Nephron (organoid): ENCODE measurements around the gene GMDS.

Experiments used
- H3K27ac Mint-ChIP-seq, 3 experiments: 2 replicates each; pipeline ENCODE4 v1.8.0; 2020; ENCODE audit warnings: mixed read lengths in 3 of 3, mild to moderate bottlenecking in 2 of 3, moderate library complexity in 1 of 3
- H3K27me3 Mint-ChIP-seq: 2 replicates; pipeline ENCODE4 v1.8.0; 2021; ENCODE audit warnings: low read depth, mild to moderate bottlenecking, moderate library complexity, mixed read lengths
- H3K36me3 Mint-ChIP-seq: 2 replicates; pipeline ENCODE4 v1.8.0; 2020; ENCODE audit warnings: low read depth, mixed read lengths
- H3K4me1 Mint-ChIP-seq: 2 replicates; pipeline ENCODE4 v1.8.0; 2020; ENCODE audit warnings: mixed read lengths
- H3K4me3 Mint-ChIP-seq, 3 experiments: 2 replicates each; pipeline ENCODE4 v1.8.0; 2020; ENCODE audit warnings: mild to moderate bottlenecking in 3 of 3, mixed read lengths in 3 of 3, moderate library complexity in 2 of 3
- H3K9me3 Mint-ChIP-seq: 2 replicates; pipeline ENCODE4 v1.8.0; 2020; ENCODE audit warnings: mixed read lengths
- CTCF ChIP-seq, 3 experiments: fragments of 200-600 bp; sonication (generic); IDR thresholded peaks; one replicate each; pipeline ENCODE4 v1.5.0; 2021; ENCODE audit warnings: antibody characterized with exemption in 3 of 3; ENCODE audit not compliant: unreplicated experiment in 3 of 3

Gene GMDS

GRCh38 chr6:1618311-1619097 lies 626.9 kb downstream of the GMDS start:
- Mint-ChIP-seq H3K4me3 (peak overlapping the region; percentile 40 to 69 (median 48)), H3K4me1 (peaks cover 40% of the 10 kb centered on the region), H3K9me3 (no peaks in the 10 kb centered on the region), H3K27ac (peak overlapping the region; percentile 70 to 84 (median 79)), H3K36me3 (peaks cover 3% of the 10 kb centered on the region), H3K27me3 (peaks cover 77% of the 10 kb centered on the region)
- no peak for TF ChIP-seq CTCF (IDR thresholded peaks at IDR 0.05; ENCODE audit: unreplicated experiment in 3 of 3)

- Mint-ChIP-seq H3K9me3 (no peaks in the 10 kb centered on the region), H3K27me3 (peaks cover 77% of the 10 kb centered on the region), H3K27ac (peak overlapping the region; percentile 58 to 84 (median 70)), H3K36me3 (peaks cover 11% of the 10 kb centered on the region), H3K4me1 (peaks cover 43% of the 10 kb centered on the region), H3K4me3 (peak overlapping the region; percentile 32 to 69 (median 48))
- no peak for TF ChIP-seq CTCF (IDR thresholded peaks at IDR 0.05; ENCODE audit: unreplicated experiment in 3 of 3)
These were observed 627.7 kb downstream of the GMDS start for GRCh38 chr6:1617466-1618310.

GRCh38 chr6:1616701-1617463 lies 628.5 kb downstream of the GMDS start:
- Mint-ChIP-seq H3K9me3 (no peaks in the 10 kb centered on the region), H3K27ac (peak overlapping the region; percentile 58 to 84 (median 70)), H3K36me3 (peaks cover 19% of the 10 kb centered on the region), H3K27me3 (peaks cover 77% of the 10 kb centered on the region), H3K4me1 (peaks cover 42% of the 10 kb centered on the region), H3K4me3 (peak overlapping the region; percentile 45 to 69 (median 48))
- no peak for TF ChIP-seq CTCF (IDR thresholded peaks at IDR 0.05; ENCODE audit: unreplicated experiment in 3 of 3)

- peak overlapping the region; percentile 48 to 78 (median 69) for H3K4me3 Mint-ChIP-seq
- H3K4me1 Mint-ChIP-seq: peaks cover 44% of the 10 kb centered on the region
- H3K27ac Mint-ChIP-seq: peak overlapping the region; percentile 58 to 84 (median 70)
- H3K36me3 Mint-ChIP-seq: peaks cover 21% of the 10 kb centered on the region
- peaks cover 70% of the 10 kb centered on the region for H3K27me3 Mint-ChIP-seq
- TF ChIP-seq CTCF (IDR thresholded peaks at IDR 0.05; ENCODE audit: unreplicated experiment in 3 of 3): no peak
- H3K9me3 Mint-ChIP-seq: no peaks in the 10 kb centered on the region
These were observed 629.5 kb downstream of the GMDS start for GRCh38 chr6:1615853-1616420.

- no peaks in the 10 kb centered on the region for H3K9me3 Mint-ChIP-seq
These were observed 630.1 kb downstream of the GMDS start for GRCh38 chr6:1615151-1615852.

More at GRCh38 chr6:1615151-1615852, 630.1 kb downstream of the GMDS start:
- Mint-ChIP-seq H3K27me3 (peaks cover 73% of the 10 kb centered on the region), H3K36me3 (peaks cover 21% of the 10 kb centered on the region), H3K4me1 (peaks cover 44% of the 10 kb centered on the region), H3K4me3 (peak overlapping the region; percentile 48 to 78 (median 69)), H3K27ac (peak overlapping the region; percentile 58 to 84 (median 70))
- TF ChIP-seq CTCF (IDR thresholded peaks at IDR 0.05; ENCODE audit: unreplicated experiment in 3 of 3): no peak
